Thoracic aorta (tissue), 2 donors: Measurements from ENCODE around the gene ZHX3. TPM values are rescaled to one million over a fixed set of nuclear protein-coding genes. Genes with fewer than 3 reads are reported as not detected.

Experiments used
- ATAC-seq: fragments of 150-250 bp; one replicate; pipeline ENCODE4 v1.8.0; 2017; ENCODE audit warnings: low read depth; ENCODE audit not compliant: insufficient number of reproducible peaks, low FRiP score
- DNase-seq: peaks from one replicate; pipeline ENCODE4 v3.0.0-alpha.2; 2020; ENCODE audit warnings: low spot score
- H3K27ac ChIP-seq, 2 donors: fragments of 200-600 bp; sonication (generic); 1 replicate in 1 of 2; 2 replicates in 1 of 2; pipeline ENCODE4 v1.5.1; 2016; ENCODE audit warnings: mild to moderate bottlenecking in 2 of 2, moderate library complexity in 2 of 2
- H3K27me3 ChIP-seq: fragments of 200-600 bp; sonication (generic); replicated peaks from 2 replicates; pipeline ENCODE4 v1.6.0; 2016; ENCODE audit warnings: mild to moderate bottlenecking; ENCODE audit not compliant: insufficient read depth
- H3K36me3 ChIP-seq: fragments of 200-600 bp; sonication (generic); one replicate; pipeline ENCODE4 v1.5.1; 2016
- H3K4me1 ChIP-seq, 2 donors: fragments of 200-600 bp; sonication (generic); 1 replicate in 1 of 2; 2 replicates in 1 of 2; pipeline versions ENCODE4 v1.5.1 to v1.6.0; 2016; ENCODE audit warnings: low read depth in 2 of 2, mild to moderate bottlenecking in 1 of 2; ENCODE audit not compliant: control insufficient read depth in 1 of 2
- H3K4me3 ChIP-seq: fragments of 200-600 bp; sonication (generic); 2 replicates; pipeline ENCODE4 v1.5.1; 2016; ENCODE audit warnings: mild to moderate bottlenecking
- H3K9me3 ChIP-seq: fragments of 200-600 bp; sonication (generic); 2 replicates; pipeline ENCODE4 v1.5.1; 2016
- CTCF ChIP-seq: fragments of 200-600 bp; sonication (generic); IDR thresholded peaks from one replicate; pipeline ENCODE4 v1.5.1; 2019; ENCODE audit warnings: antibody characterized with exemption
- total RNA-seq, 2 donors: library from RNA; depleted of rRNA; stranded (reverse); fragments of >200 nt; gene quantifications; one replicate each; pipeline versions ENCODE4 v1.1.0 to v1.2.3, GENCODE V29; 2016

Gene ZHX3
- total RNA-seq, 2 donors from 2014 or later = 60.8 to 74.9 TPM

GRCh38 chr20:41361757-41362747 lies 44.5 kb upstream of the ZHX3 start:
- no peak overlapping the region for H3K27ac ChIP-seq
- ATAC-seq (no peak), DNase-seq (no peak)
- H3K36me3 ChIP-seq = peaks cover 4% of the 10 kb centered on the region
- H3K9me3 ChIP-seq = no peaks in the 10 kb centered on the region
- TF ChIP-seq CTCF = no peak
- H3K27me3 ChIP-seq = no peaks in the 10 kb centered on the region
- peaks cover 4 to 11% of the 10 kb centered on the region in 2 donors for H3K4me1 ChIP-seq
- H3K4me3 ChIP-seq = no peak overlapping the region

- Histone ChIP-seq H3K27ac (no peak overlapping the region), H3K9me3 (no peaks in the 10 kb centered on the region), H3K27me3 (no peaks in the 10 kb centered on the region), H3K4me1 (peaks cover 4 to 9% of the 10 kb centered on the region in 2 donors), H3K36me3 (peaks cover 5% of the 10 kb centered on the region), H3K4me3 (no peak overlapping the region)
- no peak for ATAC-seq
- DNase-seq = no peak
- TF ChIP-seq CTCF = no peak
These were observed 43.6 kb upstream of the ZHX3 start for GRCh38 chr20:41360831-41361756.

GRCh38 chr20:41359541-41360011 lies 42.0 kb upstream of the ZHX3 start:
- TF ChIP-seq CTCF = no peak
- H3K4me1 ChIP-seq = no peaks in the 10 kb centered on the region
- no peaks in the 10 kb centered on the region for H3K9me3 ChIP-seq
- H3K27ac ChIP-seq = no peak overlapping the region
- no peak for DNase-seq
- ATAC-seq = no peak
- no peak overlapping the region for H3K4me3 ChIP-seq
- H3K27me3 ChIP-seq = no peaks in the 10 kb centered on the region
- H3K36me3 ChIP-seq = peaks cover 8% of the 10 kb centered on the region

GRCh38 chr20:41358717-41359116 lies 41.2 kb upstream of the ZHX3 start:
- no peak overlapping the region for H3K4me3 ChIP-seq
- H3K4me1 ChIP-seq = no peaks in the 10 kb centered on the region
- no peaks in the 10 kb centered on the region for H3K27me3 ChIP-seq
- TF ChIP-seq CTCF = no peak
- no peak for ATAC-seq
- H3K27ac ChIP-seq = no peak overlapping the region
- no peak for DNase-seq
- H3K9me3 ChIP-seq = no peaks in the 10 kb centered on the region
- peaks cover 8% of the 10 kb centered on the region for H3K36me3 ChIP-seq

GRCh38 chr20:41358230-41358629 lies 40.7 kb upstream of the ZHX3 start:
- DNase-seq = no peak
- no peak overlapping the region for H3K4me3 ChIP-seq
- no peaks in the 10 kb centered on the region for H3K4me1 ChIP-seq
- no peak for TF ChIP-seq CTCF
- peaks cover 8% of the 10 kb centered on the region for H3K36me3 ChIP-seq
- H3K27me3 ChIP-seq = no peaks in the 10 kb centered on the region
- no peaks in the 10 kb centered on the region for H3K9me3 ChIP-seq
- no peak overlapping the region for H3K27ac ChIP-seq
- no peak for ATAC-seq
